ENCODE results near the gene DCAF6.

DCAF6 gene

DNA sequence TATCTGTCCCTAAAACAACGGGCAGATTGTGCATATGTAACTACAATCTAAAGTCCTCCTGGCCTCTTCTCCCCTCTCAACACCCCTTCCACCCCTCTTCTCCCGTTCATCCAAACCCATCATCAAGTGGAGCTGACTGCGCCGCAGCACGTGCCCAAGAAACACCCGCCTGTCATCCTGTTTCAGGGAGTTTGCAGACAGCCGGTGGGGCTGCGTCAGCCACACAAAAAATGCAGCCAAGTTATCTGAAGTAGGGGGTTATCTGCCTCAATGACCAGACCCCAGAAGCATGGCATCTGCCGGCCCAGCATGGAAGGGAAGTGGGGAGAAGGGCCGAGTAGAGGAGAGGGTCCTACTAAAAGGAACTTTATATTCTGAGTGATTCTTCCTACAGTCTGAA lies 151.2 kb downstream of the DCAF6 start:
- DNase-seq (ENCODE audit: low spot score): no peak

DNA sequence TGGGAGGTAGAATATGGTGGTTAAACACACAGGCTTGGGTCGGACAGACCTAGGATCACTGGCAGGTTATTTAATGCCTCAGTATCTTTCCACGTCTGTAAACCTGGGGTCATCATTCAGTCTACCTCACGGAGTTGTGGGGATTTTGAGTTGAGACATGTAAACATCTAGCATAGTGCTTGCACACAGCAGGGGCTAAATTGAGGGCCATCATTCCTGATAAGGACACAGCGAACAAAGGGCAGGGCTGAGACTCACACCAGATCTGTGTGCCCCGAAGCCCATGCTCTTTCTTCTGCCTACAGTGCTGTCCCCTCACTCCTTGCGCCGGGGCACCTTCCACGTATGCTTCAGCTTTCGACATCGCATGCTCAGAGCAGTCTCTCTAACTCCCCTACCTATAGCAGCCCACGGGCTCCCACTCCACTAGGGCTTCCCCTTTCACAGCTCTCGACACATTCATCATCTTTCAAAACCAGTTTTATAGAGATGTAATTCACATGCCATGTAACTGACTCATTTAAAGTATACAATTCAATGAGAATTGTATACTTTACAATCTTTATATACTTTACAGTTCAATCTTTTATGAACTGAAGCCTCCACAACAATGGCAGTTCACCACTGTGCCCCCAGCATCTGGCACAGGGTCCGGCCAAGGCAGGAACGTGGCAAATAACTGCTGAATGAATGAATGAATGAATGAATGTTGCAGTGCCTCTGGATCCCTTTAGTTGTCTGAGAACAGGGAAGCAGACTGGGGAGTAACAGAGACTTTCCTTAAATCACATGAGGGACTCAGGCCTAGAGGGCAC lies 152.2 kb downstream of the DCAF6 start:
- no peak for DNase-seq (ENCODE audit: low spot score)

DNA sequence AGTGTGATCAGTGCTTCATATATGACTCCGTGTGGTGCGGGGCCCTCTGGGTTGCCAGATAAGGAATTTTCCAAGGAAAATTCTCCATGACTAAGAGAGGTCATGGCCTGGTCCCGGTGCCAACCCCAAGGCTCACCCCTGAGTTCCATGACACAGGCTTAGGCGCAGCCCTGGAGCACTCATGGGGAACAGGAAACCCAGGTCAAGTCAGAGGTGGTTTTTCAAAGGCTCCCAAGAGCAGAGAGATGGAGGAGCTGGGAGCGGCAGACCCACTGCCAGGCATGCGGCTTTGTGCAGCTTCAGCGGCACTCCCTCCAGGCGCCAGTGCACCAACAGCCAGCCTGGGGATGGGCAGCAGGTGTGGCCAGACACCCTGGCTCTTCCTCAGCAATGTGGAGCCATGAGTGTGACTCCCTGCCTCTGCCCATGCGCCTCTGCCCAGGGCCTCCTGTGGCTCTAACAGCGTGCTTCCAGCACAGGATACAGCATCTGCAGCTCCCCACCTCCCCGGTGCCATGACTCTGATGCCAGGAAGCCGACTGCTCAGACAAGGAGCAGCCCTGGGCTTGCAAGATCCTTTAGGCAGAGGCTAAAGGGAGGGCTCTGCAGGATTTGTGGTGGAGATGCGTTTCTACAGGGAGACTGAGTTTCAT lies 153.0 kb downstream of the DCAF6 start:
- DNase-seq (ENCODE audit: low spot score): no peak

DNA sequence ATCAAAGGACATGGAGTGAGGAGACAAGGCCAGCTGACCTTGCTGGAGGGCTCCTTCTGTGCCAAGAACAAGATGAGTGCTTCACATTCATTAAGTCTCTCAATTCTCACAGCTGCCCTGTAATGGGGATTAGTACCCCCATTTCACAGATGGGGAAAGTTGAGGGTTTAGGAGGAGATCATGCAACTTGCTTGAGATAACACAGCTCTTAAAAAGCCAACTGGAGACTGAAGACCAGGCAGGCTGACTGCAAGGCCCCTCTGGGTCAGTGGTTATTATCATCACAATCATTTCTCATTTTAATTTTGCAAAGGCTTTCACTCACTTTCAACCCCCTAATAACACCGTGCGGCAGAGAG lies 153.5 kb downstream of the DCAF6 start:
- DNase-seq (ENCODE audit: low spot score): no peak

DNA sequence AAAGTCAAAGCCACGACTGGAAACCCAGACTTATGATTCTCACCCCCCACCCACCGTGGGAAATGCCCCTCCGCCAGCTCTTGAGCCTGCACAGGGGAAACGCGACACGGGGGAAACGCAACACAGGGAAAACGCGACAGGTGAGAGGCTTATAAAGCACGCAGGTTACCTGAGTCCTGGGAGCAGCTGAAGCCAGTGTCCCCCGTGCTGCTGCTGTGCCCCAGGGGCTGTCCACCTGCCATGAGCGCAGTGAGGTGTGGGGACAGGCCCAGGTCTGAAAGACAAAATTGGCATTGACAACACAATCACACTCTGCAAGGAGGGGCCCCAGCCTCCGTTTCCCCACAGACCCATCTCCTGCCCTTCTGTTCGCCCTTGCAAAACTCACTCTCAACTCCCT lies 153.9 kb downstream of the DCAF6 start:
- no peak for DNase-seq (ENCODE audit: low spot score)

DNA sequence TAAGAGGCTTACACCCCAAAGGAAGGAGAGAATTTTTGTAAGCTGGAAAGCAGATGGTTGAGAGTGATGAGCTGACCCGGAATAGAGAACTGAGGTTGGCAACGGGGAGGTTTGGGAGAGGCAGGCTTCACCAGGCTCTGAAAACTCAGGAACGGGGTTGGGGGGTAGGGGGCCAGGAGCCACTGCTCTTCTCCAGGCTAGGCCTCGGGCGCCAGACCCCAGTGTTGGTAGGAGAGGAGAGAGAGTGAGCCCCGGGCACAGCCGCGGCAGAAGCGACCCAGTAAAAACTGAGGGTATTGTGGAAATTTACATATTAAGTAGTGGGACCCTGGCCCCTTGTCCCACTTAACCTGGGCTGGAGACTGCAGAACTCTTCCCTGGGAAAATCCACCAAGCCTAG lies 154.6 kb downstream of the DCAF6 start:
- no peak for DNase-seq (ENCODE audit: low spot score)

DNA sequence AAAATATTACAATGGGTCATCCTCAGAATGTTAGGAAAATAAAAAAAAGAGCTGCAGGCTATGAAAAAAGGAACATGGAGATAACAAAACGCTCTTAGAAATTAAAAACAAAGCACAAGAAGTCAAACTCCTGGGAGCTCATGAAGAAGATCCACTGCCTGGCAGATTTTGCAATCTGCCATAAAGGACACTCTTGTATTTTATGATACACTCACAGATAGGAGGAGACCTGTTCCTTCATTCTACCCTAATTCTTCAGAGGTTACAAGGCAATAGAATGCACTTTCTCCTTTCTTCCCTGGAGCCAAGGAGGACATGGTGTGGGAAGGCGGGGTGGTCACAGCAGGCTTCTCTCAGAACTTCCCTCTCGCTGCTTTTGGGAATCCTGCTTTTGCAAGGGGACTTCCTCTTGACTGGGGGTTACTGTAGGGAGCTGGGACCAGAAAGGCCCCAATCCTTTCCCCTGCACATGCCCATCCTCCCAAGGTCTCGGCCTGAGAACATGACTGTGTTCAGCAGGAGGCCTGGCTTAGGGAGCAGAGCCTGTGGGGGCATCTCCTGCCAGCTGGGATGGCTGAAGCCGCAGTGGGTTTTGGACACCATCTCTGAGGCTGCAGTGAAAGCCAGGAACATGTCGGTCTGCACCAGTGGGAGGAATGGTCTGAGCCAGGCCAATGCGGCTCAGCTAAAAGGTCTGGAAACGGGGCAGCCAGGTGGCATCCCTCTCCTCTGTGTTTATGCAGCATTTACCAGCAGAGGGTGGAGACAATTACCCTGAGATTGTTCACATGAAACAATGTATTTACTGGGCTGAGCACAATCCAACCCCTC lies 155.5 kb downstream of the DCAF6 start:
- no peak for DNase-seq (ENCODE audit: low spot score)

DNA sequence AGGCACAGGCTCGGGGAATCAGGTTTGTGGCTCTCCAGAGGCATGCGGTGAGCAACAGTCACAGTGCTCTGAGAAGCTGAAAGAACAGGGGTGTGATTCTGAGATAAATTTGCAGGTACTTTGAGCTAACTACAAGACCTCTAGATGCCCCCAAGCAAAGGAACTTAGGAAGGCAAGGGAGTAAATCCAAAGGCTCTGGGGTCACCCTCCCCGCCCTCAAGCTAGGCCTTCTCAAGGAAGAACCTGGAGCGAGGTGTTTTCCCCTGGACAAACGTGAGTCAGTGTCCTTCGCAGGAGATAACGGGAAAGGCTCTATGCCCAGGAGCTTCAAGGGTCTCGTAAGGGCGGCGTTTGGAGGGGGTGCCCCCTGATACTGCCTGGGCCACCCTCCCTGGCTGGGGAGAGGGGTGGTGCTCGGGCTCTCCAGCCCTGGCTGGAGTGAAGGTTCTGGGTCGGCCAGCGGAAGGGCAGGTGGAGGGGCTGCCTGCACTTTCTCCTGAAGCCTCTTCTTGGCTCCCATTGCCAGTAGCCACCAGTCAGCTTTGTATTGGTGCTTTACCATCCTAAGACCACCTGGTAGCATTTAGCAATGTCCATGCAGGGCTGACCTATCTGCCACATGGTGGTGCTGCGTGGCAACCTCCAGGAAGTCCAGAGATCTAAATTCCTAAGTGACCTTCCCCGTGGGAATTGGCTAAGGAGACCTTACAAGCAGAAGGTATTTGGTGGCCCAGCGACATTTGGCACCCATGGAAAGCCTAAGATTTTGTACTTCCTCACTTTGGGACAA lies 156.3 kb downstream of the DCAF6 start:
- DNase-seq (ENCODE audit: low spot score): no peak

DNA sequence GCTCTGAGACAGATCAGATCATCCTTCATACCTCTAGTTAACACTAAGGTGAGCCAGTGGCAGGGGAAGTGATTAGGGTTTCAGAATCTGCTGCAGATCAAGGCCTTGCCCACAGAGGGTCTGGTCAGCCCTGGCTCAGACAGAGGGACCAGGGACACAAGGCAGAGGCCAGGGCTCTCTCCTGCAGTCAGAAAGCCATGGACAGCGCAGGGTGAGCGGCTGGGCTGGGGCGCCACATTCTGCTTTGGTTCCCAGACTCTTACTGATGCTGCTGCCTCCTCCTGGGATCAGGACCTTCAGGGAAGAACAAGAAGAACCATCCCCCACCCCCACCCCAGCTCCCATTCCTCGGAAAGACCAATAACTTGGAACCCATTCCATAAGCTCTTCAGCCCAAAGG lies 157.1 kb downstream of the DCAF6 start:
- DNase-seq (ENCODE audit: low spot score): no peak

DNA sequence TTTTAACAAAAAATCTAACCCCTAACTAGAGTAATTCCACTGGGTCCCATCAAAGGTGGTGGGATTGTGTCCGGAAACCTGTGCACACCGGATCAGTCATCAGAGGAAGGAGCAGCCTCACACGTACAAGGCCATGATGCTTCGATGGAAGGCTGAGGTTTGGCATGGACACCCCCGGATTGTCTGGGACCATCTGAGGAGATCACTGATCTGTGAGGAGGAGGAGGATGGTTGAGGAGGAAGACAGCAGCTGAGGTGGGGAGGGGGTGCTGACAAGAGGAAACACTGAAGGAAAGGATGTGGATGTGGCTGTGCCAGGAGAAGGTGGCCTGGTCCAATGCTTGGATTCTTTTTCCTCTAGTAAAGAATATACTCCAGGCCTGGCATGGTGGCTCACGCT lies 159.0 kb downstream of the DCAF6 start:
- DNase-seq (ENCODE audit: low spot score): no peak

DNA sequence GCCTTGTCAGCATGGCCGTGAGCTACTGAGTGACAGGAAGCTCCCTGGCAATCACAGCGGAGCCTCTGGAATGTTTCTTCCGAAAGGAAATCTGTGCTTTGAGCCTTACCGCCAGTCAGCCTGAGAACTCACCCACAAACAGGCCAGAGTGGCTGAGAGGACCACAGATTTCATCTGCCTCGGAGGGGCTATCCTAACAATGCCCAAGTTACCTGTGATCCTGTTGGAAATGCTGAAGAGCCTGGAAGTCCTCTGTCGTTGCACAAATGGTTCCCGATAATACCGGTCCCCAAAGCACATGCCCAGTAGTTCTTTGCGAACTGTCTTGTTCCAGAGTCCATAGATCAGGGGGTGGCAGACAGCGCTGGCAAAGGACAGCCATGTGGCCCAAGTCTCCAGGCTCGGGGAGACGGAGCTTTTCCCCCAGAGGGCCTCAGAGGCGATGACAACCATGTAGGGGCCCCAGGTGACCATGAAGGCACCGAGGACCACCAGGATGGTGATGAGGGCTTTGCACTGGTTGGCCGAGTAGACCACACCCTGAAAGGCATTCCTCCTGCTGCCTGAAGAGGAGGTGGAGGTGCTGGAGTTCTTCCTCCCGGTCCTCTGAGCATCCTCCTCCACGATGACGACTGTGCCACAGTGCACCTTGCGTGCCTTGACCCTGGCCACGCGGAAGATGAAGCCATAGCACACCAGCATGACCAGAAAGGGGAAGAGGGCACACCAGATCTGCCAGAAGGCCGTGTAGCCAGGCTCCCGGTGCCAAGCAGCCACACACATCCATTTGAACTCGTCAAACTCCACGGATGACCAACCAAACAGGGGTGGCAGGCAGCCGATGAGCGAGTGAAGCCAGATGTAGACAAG lies 160.0 kb downstream of the DCAF6 start:
- no peak for DNase-seq (ENCODE audit: low spot score)

DNA sequence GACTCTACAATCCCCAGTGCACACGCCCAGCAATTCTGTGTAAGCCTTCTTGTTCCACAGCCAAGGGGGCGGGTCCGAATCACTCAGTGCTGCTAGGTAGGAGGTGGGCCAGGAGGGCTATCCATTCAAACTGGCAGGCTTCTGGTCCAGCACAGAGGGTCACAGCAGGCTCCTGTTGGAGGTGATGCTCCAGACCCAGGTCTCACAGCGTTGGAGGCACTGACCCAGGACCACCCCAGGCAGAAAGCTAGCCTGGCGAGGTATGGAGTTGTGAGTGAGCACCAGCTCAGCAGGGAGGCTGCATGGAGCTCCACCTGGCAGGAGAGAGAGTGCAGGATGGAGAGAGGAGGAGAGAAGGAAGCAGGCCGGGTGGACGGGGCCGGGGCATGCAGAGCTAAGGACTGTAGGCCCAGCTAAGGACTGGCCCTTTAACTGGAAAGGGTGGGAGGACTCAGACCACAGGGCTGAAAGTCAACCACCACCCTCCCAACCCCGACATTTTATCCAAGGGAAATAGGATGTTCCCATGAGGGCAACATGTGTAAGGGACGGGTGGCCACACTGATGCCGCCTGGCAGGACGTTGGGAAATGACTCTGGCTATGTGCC lies 161.5 kb downstream of the DCAF6 start:
- no peak for DNase-seq (ENCODE audit: low spot score)

DNA sequence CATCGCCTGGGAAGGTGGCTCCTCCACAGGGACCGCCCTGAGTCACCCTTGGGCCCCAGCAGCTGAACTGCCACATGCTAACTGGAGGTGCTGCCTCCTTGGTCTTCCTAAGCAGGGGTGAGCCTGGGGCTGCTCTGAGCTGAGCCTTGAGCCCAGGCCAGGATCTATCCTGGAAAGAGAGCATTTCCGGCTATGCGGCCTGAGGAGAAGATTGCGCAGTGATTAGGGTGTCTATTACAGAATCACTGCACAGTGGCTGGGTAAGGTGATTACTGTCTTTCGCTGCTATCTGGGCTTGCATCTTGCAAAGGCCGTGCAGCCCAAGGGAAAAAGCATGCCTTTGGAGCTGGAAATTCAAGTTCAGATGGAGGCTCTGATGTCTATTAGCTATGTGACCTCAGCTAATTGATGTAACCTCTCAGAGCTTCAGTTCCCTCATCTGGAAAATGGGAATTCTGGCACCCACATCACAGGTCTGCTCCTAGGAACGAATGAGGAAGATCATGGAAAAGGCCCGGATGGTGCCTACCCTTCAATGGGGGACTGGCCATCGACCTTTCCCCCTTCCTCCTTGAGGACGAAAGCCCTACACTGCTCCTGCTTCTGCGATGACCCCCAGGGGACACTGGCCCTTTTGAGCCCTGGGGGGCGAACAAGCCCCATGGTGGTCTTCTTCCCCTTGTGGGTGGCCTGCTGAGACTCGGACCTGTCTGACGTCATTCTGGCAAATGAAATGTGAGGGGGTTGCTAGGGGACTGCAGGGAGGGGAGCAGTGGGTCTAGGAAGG lies 162.2 kb downstream of the DCAF6 start:
- no peak for DNase-seq (ENCODE audit: low spot score)

DNA sequence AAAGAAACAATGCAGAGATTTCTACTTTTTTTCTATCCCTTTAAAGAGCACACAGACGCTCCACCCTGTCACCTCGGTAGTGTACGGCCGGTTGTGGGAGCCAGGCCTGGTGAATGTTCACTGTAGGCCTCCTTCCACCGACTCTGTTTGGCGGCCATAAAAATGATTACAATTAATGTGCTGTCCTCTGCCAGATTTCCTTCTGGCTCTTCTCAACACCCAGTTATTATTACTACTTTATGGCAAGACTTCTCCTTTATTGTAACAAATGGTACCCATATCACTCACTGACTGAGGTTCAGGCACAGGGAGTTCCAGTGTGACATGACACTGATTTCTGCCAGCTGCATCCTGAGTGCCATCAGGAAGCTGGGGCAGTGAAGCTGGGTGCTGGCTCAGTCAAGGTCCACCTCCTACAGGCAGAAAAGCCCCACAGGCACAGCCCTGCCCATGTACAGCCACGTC lies 162.9 kb downstream of the DCAF6 start:
- no peak for DNase-seq (ENCODE audit: low spot score)

DNA sequence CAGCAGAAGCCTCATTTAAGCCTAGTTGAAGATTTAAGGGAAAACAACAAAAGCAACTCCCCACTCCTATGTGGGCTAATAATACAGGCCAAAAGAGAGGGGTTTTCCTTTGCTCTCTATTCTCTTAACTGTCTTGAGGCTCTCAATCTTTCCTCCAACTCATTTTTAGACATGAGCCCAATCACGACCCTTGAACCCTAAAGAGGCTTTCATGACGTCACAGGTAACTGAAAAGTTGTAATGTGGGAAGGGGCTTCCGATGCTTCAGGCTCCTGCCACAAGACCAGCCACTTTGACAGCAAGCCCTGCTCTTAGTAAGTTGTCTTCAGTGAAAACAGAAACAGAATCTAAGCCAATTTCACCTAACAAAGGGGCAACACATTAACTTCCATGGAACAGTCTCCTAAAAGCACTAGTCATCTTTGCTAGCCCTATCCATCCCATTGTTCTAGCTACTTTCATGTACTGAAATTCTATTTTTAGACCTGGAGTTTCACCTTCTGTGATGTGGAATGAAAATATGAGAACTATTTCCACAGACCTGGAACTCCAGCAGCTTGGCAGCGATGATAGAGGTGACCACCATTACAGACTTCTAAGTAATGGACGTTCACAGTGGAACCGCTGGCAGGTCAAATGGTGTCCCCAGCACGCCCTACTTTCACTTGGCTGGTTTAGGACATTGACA lies 164.0 kb downstream of the DCAF6 start:
- DNase-seq (ENCODE audit: low spot score): no peak

DNA sequence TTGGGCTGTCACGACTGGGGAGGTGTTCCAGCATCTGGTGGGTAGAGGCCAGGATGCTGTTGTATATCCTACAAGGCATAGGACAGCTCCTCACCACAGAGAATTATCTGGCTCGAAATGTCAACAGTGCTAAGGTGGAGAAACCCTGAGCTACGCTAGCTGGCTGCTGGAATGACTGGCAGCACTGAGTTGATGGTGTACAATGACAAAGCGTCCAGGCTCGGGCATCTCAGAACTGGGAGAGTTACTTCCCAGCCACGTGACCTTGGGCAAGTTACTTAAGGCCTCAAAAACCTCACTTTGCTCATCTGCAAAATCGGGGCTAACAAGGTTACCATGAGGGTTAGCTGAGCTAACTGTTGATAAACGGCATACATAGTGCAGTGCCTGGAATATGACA lies 164.9 kb downstream of the DCAF6 start:
- DNase-seq (ENCODE audit: low spot score): no peak

DNA sequence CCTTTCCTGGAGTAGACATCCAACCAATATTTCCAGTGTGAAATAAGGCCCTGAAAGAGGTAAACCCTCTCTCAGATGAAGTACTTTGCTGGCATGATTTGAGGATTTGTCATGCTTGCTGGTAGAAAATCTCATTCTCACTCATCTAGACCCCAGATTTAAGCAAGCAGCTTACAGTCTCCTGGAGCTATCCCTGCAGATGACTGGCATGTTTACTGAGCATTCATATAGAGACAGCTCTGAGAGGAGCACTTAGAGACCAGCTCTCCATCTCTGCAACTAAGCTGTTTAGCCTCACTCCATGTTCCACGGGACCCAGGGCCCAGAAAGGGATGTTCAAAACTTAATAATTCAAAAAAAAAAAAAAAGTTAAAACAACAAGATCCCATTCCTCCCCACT lies 166.0 kb downstream of the DCAF6 start:
- DNase-seq (ENCODE audit: low spot score): no peak

DNA sequence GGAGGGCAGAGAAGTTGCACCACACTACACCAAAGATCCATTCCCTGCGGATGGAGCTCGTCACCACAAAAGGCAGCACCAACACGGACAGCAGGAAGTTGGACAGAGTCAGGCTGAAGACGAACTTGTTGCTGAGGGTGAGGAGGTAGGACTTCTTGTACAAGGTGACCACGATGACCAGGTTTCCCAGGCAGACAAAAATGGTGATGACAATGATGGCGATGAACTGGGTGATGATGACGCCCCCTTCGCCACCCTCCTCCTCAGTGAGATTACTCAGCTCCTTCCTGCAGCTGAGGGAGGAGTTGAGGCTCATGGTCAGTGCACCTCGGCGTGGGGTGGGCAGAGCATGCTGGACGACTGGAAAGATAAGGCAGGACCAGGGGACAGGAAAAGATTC lies 168.1 kb downstream of the DCAF6 start:
- no peak for DNase-seq (ENCODE audit: low spot score)

DNA sequence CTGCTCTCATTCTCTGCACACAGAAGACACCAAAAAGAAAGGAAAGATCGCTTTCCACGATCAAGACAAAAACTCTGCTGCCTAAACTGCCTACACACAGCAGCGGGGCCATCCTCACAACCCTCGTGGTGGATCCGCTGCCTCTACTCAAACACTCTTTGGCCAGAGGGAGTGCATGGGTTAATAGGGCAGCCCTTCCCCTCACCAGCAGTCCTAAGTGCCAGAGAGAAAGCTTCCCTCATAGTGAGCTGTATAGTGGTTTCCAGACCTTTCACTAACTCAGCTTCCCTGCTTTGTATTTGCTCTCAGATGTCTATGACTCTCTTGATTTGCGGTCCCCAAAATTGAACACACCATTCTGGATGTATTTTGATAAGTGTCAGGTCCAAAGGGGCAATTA lies 169.4 kb downstream of the DCAF6 start:
- DNase-seq (ENCODE audit: low spot score): no peak

Measured in hepatic stellate cell (primary cell).